ENCODE data around the gene FBXL17.
"Not testable (repeated sequence)": the region's sequence is repeated elsewhere in the genome, so short reads cannot be mapped to it uniquely, and the experiment has no call there.

The FBXL17 gene

GRCh38 chr5:108303086-108303485 is 78.8 kb downstream of the FBXL17 start:
- DNase-seq: no peak

- no peak for DNase-seq
Measured at GRCh38 chr5:108297042-108297601, 84.8 kb downstream of the FBXL17 start.

DNA sequence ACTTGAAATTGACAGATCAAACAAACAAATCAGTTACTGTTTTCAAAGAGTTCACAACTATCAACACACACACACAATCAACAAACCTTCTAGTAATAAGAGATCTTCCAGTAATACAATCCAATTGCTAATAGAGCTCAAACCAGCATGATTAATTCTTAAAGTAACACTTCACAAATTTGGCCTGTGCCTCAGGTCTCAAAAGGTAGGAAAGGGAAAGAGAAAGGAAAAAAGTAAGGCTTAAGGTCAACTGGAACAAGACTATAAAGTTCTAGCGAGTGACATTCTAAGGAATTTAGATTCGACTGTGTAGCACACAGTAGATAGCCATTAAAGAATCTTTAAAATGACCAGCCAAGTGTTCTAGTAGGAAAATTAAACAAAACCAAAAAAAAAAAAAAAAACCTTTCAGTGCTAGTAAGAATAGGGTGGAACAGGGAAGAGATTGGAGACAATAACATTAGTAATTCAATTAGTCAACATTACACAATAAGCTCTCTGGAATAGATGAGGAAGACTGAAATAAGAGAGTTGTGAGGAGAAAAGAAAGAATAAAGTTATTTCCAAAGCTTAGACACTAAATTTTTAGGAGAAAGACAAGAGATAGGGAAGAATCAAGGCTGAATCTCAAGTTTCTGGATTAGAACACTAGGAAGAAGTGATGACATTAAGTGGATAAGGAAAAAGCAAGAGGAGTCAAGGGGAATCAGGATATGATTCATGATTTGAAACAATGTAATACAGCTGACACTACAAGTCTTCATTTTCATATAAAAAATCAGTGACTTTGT is 86.1 kb downstream of the FBXL17 start:
- DNase-seq: no peak

DNA sequence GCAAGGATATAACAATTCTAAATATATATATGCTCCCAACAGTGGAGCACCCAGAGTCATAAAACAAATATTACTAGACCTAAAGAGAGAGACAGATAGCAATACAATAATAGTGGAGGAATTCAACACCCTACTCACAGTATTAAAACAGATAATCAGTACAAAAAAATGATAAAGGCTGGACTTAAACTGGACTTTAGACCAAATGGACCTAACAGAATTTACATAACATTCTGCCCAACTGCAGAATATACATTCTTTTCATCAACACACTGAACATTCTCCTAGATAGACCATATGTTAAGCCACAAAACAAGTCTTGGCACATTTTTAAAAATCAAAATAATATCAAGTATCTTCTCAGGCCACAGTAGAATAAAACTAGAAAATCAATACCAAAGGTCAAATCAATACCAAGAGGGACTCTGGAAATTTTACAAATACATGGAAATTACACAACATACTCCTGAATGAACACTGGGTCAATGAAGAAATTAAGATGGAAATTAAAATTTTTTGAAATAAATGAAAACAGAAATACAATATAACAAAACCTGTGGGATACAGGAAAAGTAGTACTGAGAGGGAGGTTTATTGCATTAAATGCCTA is 100.8 kb downstream of the FBXL17 start:
- DNase-seq: no peak

- no peak for DNase-seq
Measured at GRCh38 chr5:108280248-108280647, 101.7 kb downstream of the FBXL17 start.

DNA sequence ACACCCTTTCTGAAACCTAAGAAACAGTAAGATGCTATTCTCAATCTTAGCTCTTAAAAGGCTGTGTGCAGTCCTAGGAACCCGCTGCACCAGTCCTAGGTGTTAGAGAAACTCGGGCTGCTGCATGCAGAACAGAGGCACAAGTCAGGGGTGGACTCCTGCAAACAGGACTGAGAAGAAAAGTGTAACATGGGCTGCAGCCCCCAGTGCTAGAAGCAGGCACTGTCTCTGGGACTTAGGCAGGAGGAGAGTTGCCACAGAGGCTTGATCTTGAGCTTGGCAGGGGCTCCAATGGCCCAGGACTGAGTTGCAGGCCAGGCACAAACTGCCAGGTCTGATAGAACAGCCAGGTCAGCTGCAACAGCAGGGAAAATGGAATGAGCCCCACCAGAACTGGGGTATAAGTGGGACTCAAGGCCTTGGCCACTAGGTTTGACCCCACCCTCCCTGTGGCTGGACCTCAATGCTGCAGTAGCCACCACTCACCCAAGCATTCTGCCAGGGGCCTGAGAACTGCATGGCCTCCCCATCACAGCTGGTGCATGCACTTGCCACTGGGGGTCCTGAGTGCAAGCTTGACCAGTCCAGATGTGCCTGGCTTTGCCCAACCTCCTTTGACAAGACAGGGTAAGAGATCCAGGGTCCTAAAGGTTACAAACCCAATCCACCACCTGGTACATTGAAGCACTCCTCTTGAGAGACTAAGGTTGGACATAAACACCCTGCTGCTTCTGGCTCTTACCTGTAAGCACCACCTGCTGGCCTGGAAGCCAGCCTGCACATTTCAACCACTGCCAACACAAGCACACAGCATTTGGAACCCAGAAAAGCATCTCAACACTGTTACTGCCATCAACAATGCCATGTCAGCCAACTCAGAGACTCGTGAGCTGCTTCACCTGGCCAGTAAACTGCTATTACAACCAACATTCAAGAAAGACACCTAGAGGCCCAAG is 103.3 kb downstream of the FBXL17 start:
- no peak for DNase-seq

- DNase-seq: no peak
Measured at GRCh38 chr5:108276187-108277050, 105.5 kb downstream of the FBXL17 start.

- DNase-seq: not testable (repeated sequence)
Measured at GRCh38 chr5:108274080-108274479, 107.8 kb downstream of the FBXL17 start.

- no peak for DNase-seq
Measured at GRCh38 chr5:108271127-108271526, 110.8 kb downstream of the FBXL17 start.

- no peak for DNase-seq
Measured at GRCh38 chr5:108266242-108266641, 115.7 kb downstream of the FBXL17 start.

GRCh38 chr5:108264533-108264932 is 117.4 kb downstream of the FBXL17 start:
- DNase-seq: no peak

GRCh38 chr5:108263338-108263737 is 118.6 kb downstream of the FBXL17 start:
- DNase-seq: no peak

DNA sequence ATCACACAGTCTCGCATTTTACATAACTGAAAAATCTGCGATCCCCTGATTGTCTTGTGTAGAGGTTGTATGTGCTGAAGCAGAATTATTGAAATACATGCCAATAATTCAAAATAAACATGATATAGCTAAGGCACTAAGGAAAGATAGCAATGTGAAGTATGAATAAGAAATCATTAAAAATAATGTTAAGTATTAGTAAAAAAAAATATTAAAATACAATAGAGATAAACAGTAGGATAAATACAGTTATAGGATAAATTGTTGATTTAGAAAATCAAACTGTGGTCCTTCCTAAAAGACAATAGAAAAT is 121.1 kb downstream of the FBXL17 start:
- no peak for DNase-seq

DNA sequence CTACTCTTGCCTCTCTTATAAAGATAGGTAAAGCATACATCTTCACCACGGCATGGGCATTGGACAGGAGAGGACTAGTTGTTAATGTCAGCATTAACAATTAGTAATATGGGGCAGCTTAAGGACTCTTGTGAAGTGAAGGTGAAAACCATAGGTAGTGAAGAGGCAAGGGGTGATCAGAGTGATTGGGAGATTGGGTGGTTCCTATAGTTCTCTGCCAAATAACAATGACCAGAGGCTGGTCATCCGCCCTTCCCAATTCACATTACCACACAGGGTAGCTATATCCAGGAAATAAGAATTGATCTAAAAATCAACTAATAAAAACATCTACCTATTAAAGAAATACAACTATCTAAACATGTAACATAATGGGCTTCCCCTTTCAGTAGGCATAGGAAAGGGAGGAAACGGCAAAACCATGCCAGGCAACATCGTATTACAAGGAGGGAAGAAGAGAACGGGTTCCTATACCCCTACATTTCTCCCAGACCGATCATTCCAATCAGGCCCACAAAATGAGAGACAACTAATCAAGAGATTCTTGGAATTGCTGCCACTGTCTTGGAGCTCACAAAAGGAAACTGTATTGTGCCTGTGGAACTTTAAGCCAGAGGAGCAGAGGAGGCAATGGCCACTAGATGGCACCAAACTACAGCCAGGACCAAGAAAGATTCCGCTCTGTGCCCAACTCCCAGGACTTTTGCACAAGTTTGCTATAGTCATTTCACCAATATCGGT is 121.6 kb downstream of the FBXL17 start:
- peak; percentile 56 for DNase-seq

DNA sequence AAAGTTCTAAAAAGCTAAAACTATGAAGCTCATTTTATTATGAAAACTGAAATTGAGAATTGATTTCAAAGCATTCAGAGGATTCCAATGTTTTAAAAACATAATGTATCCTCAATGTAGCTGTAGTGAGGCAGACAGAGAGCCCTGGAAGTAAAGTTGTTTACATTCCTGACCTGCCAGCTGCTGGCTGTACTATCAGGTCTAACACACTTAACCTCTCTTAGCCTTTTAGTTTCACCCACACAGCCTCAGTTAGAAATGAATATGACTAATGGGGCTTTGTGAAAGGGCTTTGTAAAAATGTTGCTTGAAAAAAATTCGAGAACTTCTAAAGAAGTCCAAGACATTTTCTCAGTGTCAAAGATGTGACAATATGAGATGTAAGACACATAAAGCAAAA is 122.6 kb downstream of the FBXL17 start:
- DNase-seq: no peak

- DNase-seq: no peak
Measured at GRCh38 chr5:108257996-108258395, 123.9 kb downstream of the FBXL17 start.

GRCh38 chr5:108255468-108255867 is 126.4 kb downstream of the FBXL17 start:
- DNase-seq: no peak

DNA sequence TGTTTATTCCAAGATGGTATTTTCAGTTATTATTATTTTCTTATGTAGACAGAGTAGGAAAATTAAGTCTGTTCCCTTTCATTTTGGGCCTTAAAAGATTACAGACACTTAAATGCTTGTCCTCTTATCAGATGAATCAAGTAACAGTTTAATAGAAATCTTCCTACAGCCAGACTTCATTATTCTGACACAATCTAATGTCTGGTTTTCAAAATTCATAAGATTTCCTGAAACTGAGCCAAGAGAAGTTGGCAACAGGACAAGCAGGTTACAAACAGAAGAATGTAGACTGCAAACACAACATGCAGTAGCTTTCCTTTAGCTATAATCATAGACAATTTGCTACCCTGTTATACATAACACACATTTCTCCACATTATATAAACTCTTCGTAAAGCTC is 130.5 kb downstream of the FBXL17 start:
- no peak for DNase-seq

- no peak for DNase-seq
Measured at GRCh38 chr5:108249785-108250426, 132.0 kb downstream of the FBXL17 start.

DNA sequence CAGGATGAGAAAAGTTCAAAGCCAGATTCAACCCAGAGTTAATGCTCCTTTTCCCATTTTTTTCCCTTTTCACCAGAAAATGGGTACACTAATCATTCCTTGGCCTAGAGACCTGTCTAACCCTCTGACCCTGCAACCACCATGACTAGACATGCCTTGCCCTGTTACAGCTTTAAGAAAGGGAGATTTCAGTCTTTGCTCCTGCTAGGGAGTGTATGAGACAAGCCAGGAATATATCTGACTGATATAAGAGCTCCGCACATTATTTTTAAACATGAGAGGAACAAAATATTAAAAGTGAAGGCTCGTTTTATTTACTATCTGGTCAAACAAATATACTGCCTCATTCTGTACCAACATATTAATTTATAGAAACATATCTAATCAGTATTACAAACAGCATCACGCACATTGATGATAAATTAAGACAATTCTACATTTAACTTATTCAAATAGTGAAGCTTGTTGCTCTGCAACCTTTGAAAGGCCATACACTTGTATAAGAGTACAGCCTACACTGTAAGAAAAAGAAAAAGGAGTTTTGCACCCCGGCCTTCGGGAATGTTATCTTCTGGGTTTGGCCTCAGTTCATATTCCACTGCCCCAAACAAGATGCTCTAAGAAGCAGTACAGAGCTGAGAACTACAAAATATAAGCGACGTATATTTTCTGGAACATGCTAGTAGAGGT is 132.7 kb downstream of the FBXL17 start:
- DNase-seq: no peak

Measured in DMS 273 treated with DMSO at 0.1 percent for 48 hours (cell line).